HepG2 (cell line): ENCODE results near the gene CDC14B. TPM values are rescaled to one million over a fixed set of nuclear protein-coding genes. Genes with fewer than 3 reads are reported as not detected.

Experiments
- ARNT2 ChIP-seq: sonication (generic); formaldehyde crosslinking; IDR thresholded peaks from 2 replicates; pipeline ENCODE4 v1.8.0; 2022; ENCODE audit warnings: mild to moderate bottlenecking, low read depth, missing genetic modification reagents, moderate library complexity
- CHD4 ChIP-seq: fragments of 200-600 bp; sonication (generic); IDR thresholded peaks from 2 replicates; pipeline ENCODE4 v1.7.0; 2017; ENCODE audit warnings: mild to moderate bottlenecking, low read length, borderline replicate concordance
- DMTF1 ChIP-seq: sonication (generic); formaldehyde crosslinking; IDR thresholded peaks from 2 replicates; pipeline ENCODE4 v1.4.0; 2020; ENCODE audit warnings: mild to moderate bottlenecking, missing genetic modification reagents
- ELK4 ChIP-seq: sonication (generic); formaldehyde crosslinking; IDR thresholded peaks from 2 replicates; pipeline ENCODE4 v1.9.0; 2021; ENCODE audit warnings: missing genetic modification reagents, borderline replicate concordance
- ERF ChIP-seq: IDR thresholded peaks from 2 replicates; pipeline ENCODE4 v1.6.1; 2018; ENCODE audit warnings: missing biosample characterization, missing genetic modification reagents
- MATR3 ChIP-seq: sonication (generic); formaldehyde crosslinking; IDR thresholded peaks from 2 replicates; pipeline ENCODE4 v1.4.0; 2020; ENCODE audit warnings: missing genetic modification reagents
- MIXL1 ChIP-seq: IDR thresholded peaks from 2 replicates; pipeline ENCODE4 v1.6.1; 2016
- MXD4 ChIP-seq: IDR thresholded peaks from 2 replicates; pipeline ENCODE4 v1.6.1; 2016; ENCODE audit warnings: mild to moderate bottlenecking, missing biosample characterization, missing genetic modification reagents
- RORA ChIP-seq: sonication (generic); formaldehyde crosslinking; IDR thresholded peaks from 2 replicates; pipeline ENCODE4 v1.5.0; 2020; ENCODE audit warnings: mild to moderate bottlenecking, missing genetic modification reagents, moderate library complexity
- SNAI1 ChIP-seq: sonication (generic); formaldehyde crosslinking; IDR thresholded peaks from 2 replicates; pipeline ENCODE4 v1.5.0; 2020; ENCODE audit warnings: mild to moderate bottlenecking, missing genetic modification reagents, borderline replicate concordance
- WIZ ChIP-seq: sonication (generic); formaldehyde crosslinking; IDR thresholded peaks from 2 replicates; pipeline ENCODE4 v1.5.1; 2020; ENCODE audit warnings: mild to moderate bottlenecking, missing genetic modification reagents
- ZBTB46 ChIP-seq: sonication (generic); formaldehyde crosslinking; IDR thresholded peaks from 2 replicates; pipeline ENCODE4 v1.4.0; 2020; ENCODE audit warnings: mild to moderate bottlenecking, missing genetic modification reagents, borderline replicate concordance
- ZFP36L1 ChIP-seq: sonication (generic); formaldehyde crosslinking; IDR thresholded peaks from 2 replicates; pipeline ENCODE4 v1.8.0; 2022; ENCODE audit warnings: mild to moderate bottlenecking, missing genetic modification reagents, moderate library complexity
- ZFP36L2 ChIP-seq: sonication (generic); formaldehyde crosslinking; IDR thresholded peaks from 2 replicates; pipeline ENCODE4 v1.4.0; 2020; ENCODE audit warnings: missing genetic modification reagents
- ZNF224 ChIP-seq: sonication (generic); formaldehyde crosslinking; IDR thresholded peaks from 2 replicates; pipeline ENCODE4 v1.5.0; 2020; ENCODE audit warnings: mild to moderate bottlenecking, missing genetic modification reagents
- ZNF44 ChIP-seq: sonication (generic); formaldehyde crosslinking; IDR thresholded peaks from 2 replicates; pipeline ENCODE4 v1.5.1; 2020; ENCODE audit warnings: mild to moderate bottlenecking, missing genetic modification reagents
- ZNF441 ChIP-seq: sonication (generic); formaldehyde crosslinking; IDR thresholded peaks from 2 replicates; pipeline ENCODE4 v1.7.0; 2021; ENCODE audit warnings: missing genetic modification reagents, borderline replicate concordance
- ZNF605 ChIP-seq: sonication (generic); formaldehyde crosslinking; IDR thresholded peaks from 2 replicates; pipeline ENCODE4 v1.8.0; 2022; ENCODE audit warnings: mild to moderate bottlenecking, missing genetic modification reagents
- ZNF615 ChIP-seq: sonication (generic); formaldehyde crosslinking; IDR thresholded peaks from 2 replicates; pipeline ENCODE4 v1.5.0; 2020; ENCODE audit warnings: mild to moderate bottlenecking, missing genetic modification reagents, borderline replicate concordance
- ZNF83 ChIP-seq: sonication (generic); formaldehyde crosslinking; IDR thresholded peaks from 2 replicates; pipeline ENCODE4 v1.4.0; 2020; ENCODE audit warnings: missing genetic modification reagents, mild to moderate bottlenecking, borderline replicate concordance
- ZZZ3 ChIP-seq: sonication (generic); formaldehyde crosslinking; IDR thresholded peaks from 2 replicates; pipeline ENCODE4 v1.4.0; 2020; ENCODE audit warnings: missing genetic modification reagents, mild to moderate bottlenecking, borderline replicate concordance
- polyA plus RNA-seq, 8 experiments: library from polyadenylated mRNA; depleted of rRNA in 3 of 8; stranded (reverse) in 7 of 8; unstranded in 1 of 8; fragments of >200 nt; fragmentation: Illumina TruSeq in 4 of 8; extraction: Trizol in 4 of 8; gene quantifications; 2 replicates each; pipeline versions ENCODE4 v1.2.1 to v1.2.3, GENCODE V29; 2011 to 2016; ENCODE audit warnings: low read depth in 4 of 8, missing spikeins in 1 of 8, mixed read lengths in 1 of 8; ENCODE audit not compliant: insufficient read depth in 1 of 8
- total RNA-seq, 5 experiments: library from RNA; depleted of rRNA; stranded (reverse); fragments of >200 nt; fragmentation: Illumina TruSeq; extraction: Trizol; gene quantifications; 2 replicates each; pipeline ENCODE4 v1.2.3, GENCODE V29; 2016; ENCODE audit warnings: low read depth in 1 of 5
- TF ChIP-seq, protein P1 (sequence below): sonication (generic); formaldehyde crosslinking; IDR thresholded peaks from 2 replicates; pipeline ENCODE4 v1.5.1; 2020; ENCODE audit warnings: mild to moderate bottlenecking, moderate library complexity, missing genetic modification reagents

CDC14B gene
- total and polyA plus RNA-seq, 2 of the 13 experiments (the other 11 are each of a cell fraction or from before 2014, with no cell fraction given), result 25.8 to 33.3 TPM

DNA sequence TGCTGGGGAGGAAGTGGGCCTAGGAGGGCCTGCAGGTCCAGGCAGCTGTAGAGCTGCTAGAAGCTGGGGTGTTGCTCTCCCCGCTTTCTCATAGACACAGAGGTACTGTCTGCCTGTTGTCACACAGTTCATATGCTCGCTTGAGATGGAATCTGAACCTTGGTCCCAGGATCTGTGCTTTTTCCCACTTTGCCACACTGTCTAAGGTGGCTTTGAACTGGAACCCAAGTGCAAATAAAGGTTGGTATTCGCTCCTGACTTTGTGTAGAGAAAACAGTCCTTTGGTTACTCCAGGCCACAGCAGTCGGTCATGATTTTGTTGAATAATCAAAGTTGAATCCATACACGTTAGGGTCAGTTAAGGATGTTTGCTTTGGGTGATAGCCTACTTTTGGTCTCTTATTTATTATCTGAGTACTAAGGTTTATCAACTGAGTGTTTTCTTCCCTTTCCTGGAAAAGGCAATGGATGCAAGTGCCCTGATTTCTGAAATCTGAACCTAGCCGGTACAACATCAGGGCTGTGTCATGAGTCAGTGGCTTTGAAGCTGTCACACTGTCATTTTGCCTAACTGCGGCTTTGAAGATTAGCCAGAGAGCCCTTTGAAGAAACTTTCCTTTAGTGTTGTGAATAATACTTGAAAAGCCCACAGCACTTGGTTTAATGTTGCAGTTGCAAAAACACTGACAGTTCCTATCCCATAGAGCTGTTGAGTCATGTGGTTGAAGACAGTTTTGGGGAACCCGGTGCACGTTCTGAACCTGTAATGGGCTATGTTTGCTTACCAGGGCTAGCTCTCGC lies 128.4 kb downstream of the CDC14B start (continued):
- TF ChIP-seq ZBTB46, result no peak
- TF ChIP-seq ZNF44 (CRISPR knock-in tag), result no peak
- no peak for TF ChIP-seq MATR3 (CRISPR knock-in tag)
- TF ChIP-seq CHD4, result no peak; the same call in 1 of the 2 replicates
- TF ChIP-seq ELK4, result no peak
- TF ChIP-seq ZFP36L1 (CRISPR knock-in tag), result peak; percentile 63; the same call in 1 of the 2 replicates
- peak; percentile 83 for TF ChIP-seq MIXL1 (CRISPR knock-in tag)
- TF ChIP-seq RORA, result no peak
- TF ChIP-seq ZNF83, result peak; percentile 69; the same call in 1 of the 2 replicates
- TF ChIP-seq ZZZ3 (CRISPR knock-in tag), result 0 out of 2 replicates have a peak, but pooled peaks have one; percentile 41
- peak; percentile 70; the same call in 1 of the 2 replicates for TF ChIP-seq ERF (CRISPR knock-in tag)
- no peak for TF ChIP-seq ZNF224 (CRISPR knock-in tag)
- no peak for TF ChIP-seq ZFP36L2 (CRISPR knock-in tag)
- peak; percentile 28; the same call in 1 of the 2 replicates for TF ChIP-seq ZNF605 (CRISPR knock-in tag)
- TF ChIP-seq MXD4 (CRISPR knock-in tag), result peak; percentile 66
- TF ChIP-seq ARNT2, result peak; percentile 8; the same call in 1 of the 2 replicates
- 0 out of 2 replicates have a peak, but pooled peaks have one; percentile 91 for TF ChIP-seq ZNF615
- TF ChIP-seq ZNF441 (CRISPR knock-in tag), result peak; percentile 48; the same call in 1 of the 2 replicates
- 0 out of 2 replicates have a peak, but pooled peaks have one; percentile 10 for TF ChIP-seq WIZ (CRISPR knock-in tag)
- TF ChIP-seq, protein P1, sequence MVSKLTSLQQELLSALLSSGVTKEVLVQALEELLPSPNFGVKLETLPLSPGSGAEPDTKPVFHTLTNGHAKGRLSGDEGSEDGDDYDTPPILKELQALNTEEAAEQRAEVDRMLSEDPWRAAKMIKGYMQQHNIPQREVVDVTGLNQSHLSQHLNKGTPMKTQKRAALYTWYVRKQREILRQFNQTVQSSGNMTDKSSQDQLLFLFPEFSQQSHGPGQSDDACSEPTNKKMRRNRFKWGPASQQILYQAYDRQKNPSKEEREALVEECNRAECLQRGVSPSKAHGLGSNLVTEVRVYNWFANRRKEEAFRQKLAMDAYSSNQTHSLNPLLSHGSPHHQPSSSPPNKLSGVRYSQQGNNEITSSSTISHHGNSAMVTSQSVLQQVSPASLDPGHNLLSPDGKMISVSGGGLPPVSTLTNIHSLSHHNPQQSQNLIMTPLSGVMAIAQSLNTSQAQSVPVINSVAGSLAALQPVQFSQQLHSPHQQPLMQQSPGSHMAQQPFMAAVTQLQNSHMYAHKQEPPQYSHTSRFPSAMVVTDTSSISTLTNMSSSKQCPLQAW (CRISPR knock-in tag), result no peak
- TF ChIP-seq SNAI1 (CRISPR knock-in tag), result no peak
- TF ChIP-seq DMTF1 (CRISPR knock-in tag), result no peak
